Endodermal cell (in vitro differentiated cells): ENCODE data around the gene CADM3. TPM values are rescaled to one million over a fixed set of nuclear protein-coding genes. Genes with fewer than 3 reads are reported as not detected.
A peak's percentile ranks its signal among the peaks of the same experiment; 100 is the strongest.

Experiments
- DNase-seq: peaks from one replicate; pipeline ENCODE4 v3.0.0-alpha.2; 2017
- H3K27ac ChIP-seq: 2 replicates; pipeline ENCODE4 v1.5.1; 2013; ENCODE audit warnings: mild to moderate bottlenecking, low read depth, low read length, moderate library complexity
- H3K27me3 ChIP-seq: 2 replicates; pipeline ENCODE4 v1.6.1; 2013; ENCODE audit warnings: mild to moderate bottlenecking, low read length, moderate library complexity; ENCODE audit not compliant: insufficient read depth, control insufficient read depth, poor library complexity, severe bottlenecking
- H3K36me3 ChIP-seq: 2 replicates; pipeline ENCODE4 v1.7.0; 2013; ENCODE audit warnings: mild to moderate bottlenecking, low read length, moderate library complexity; ENCODE audit not compliant: control insufficient read depth, insufficient read depth
- H3K4me1 ChIP-seq: one replicate; pipeline ENCODE4 v1.7.0; 2013; ENCODE audit warnings: low read length; ENCODE audit not compliant: control insufficient read depth, insufficient read depth
- H3K4me3 ChIP-seq: 2 replicates; pipeline ENCODE4 v1.5.1; 2013; ENCODE audit warnings: mild to moderate bottlenecking, low read length, moderate library complexity
- H3K9ac ChIP-seq: 2 replicates; pipeline ENCODE4 v1.6.1; 2013; ENCODE audit warnings: mild to moderate bottlenecking, low read length, moderate library complexity; ENCODE audit not compliant: poor library complexity, severe bottlenecking; ENCODE audit errors: extremely low read depth
- H3K9me3 ChIP-seq: 2 replicates; pipeline ENCODE4 v1.6.1; 2013; ENCODE audit warnings: mild to moderate bottlenecking, low read length, moderate library complexity; ENCODE audit not compliant: control insufficient read depth
- H3K27ac Mint-ChIP-seq: 2 replicates; pipeline ENCODE4 v1.8.0; 2020; ENCODE audit warnings: mixed read lengths
- H3K27me3 Mint-ChIP-seq: 2 replicates; pipeline ENCODE4 v1.8.0; 2021; ENCODE audit warnings: mild to moderate bottlenecking, mixed read lengths; ENCODE audit not compliant: insufficient read depth
- H3K36me3 Mint-ChIP-seq: 2 replicates; pipeline ENCODE4 v1.8.0; 2020; ENCODE audit warnings: low read depth, mixed read lengths
- H3K4me1 Mint-ChIP-seq: 2 replicates; pipeline ENCODE4 v1.8.0; 2020; ENCODE audit warnings: mixed read lengths
- H3K4me3 Mint-ChIP-seq: 2 replicates; pipeline ENCODE4 v1.8.0; 2020; ENCODE audit warnings: mild to moderate bottlenecking, moderate library complexity, mixed read lengths
- H3K9me3 Mint-ChIP-seq: 2 replicates; pipeline ENCODE4 v1.8.0; 2020; ENCODE audit warnings: mild to moderate bottlenecking, mixed read lengths
- CTCF ChIP-seq: fragments of 200-600 bp; sonication (generic); conservative IDR thresholded peaks from 2 replicates; pipeline ENCODE4 v1.5.0; 2021; ENCODE audit warnings: antibody characterized with exemption, mild to moderate bottlenecking
- WGBS, 2 experiments: methylation state at CpG; one replicate each; pipeline versions ENCODE4 v1.1.5 to v1.1.7; 2013; ENCODE audit warnings: missing lambda C conversion rate in 2 of 2, mixed read lengths in 1 of 2; ENCODE audit not compliant: insufficient coverage in 1 of 2, insufficient read length in 1 of 2; 5-methylcytosine and 5-hydroxymethylcytosine counted together
- total RNA-seq, 2 donors: library from RNA; stranded (reverse); fragmentation: NEBNext Ultra II Directional in 1 of 2; extraction: Animal tissue kit (Norgen Biotek cat#: 25700) in 1 of 2; gene quantifications; 2 replicates in 1 of 2; 3 replicates in 1 of 2; pipeline ENCODE4 v1.2.1, GENCODE V29; 2021

The CADM3 gene
- total RNA-seq, 2 donors from 2014 or later = 2.4 to 4.0 TPM

DNA sequence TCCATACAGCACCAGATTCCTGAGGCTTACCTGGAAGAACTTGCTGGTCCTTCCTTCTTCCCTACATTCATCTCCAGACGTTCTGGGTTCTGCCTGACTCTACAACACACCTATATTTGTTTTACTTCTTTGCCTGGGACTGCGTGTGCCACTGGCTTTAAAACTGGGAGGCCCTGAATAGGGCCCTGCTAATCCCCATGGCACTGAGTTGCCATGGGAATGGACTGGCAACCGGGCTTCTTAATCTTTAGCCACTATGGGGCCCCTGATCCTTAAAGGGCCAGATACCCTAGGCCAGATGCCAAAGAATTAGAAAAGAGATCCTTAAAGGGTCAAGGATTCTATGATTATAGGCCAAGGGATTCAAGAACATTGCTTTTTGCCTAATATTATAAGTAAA lies 24.4 kb upstream of the CADM3 start:
- no peak overlapping the region for H3K4me3 Mint-ChIP-seq
- no peak overlapping the region for H3K9ac ChIP-seq

GRCh38 chr1:159152031-159152430 lies 19.4 kb upstream of the CADM3 start:
- H3K9ac ChIP-seq = no peak overlapping the region
- H3K9me3 ChIP-seq = no peaks in the 10 kb centered on the region
- Mint-ChIP-seq H3K9me3 (peaks cover 13% of the 10 kb centered on the region), H3K4me3 (no peak overlapping the region), H3K4me1 (no peaks in the 10 kb centered on the region), H3K27me3 (peaks cover 5% of the 10 kb centered on the region), H3K36me3 (no peaks in the 10 kb centered on the region), H3K27ac (no peak overlapping the region)
- no peak overlapping the region for H3K4me3 ChIP-seq
- H3K27me3 ChIP-seq = no peaks in the 10 kb centered on the region
- 61 to 80% methylated on average over 1 of the region's 3 CpGs for WGBS, 2 experiments
- no peak for TF ChIP-seq CTCF
- no peak for DNase-seq
- no peaks in the 10 kb centered on the region for H3K4me1 ChIP-seq
- no peaks in the 10 kb centered on the region for H3K36me3 ChIP-seq
- H3K27ac ChIP-seq = no peak overlapping the region

More for the DNA sequence above, 24.4 kb upstream of the CADM3 start:
- Histone ChIP-seq H3K9me3 (no peaks in the 10 kb centered on the region), H3K4me1 (no peaks in the 10 kb centered on the region), H3K27ac (no peak overlapping the region), H3K27me3 (no peaks in the 10 kb centered on the region), H3K36me3 (no peaks in the 10 kb centered on the region), H3K4me3 (no peak overlapping the region)
- H3K27ac Mint-ChIP-seq = no peak overlapping the region
- H3K36me3 Mint-ChIP-seq = no peaks in the 10 kb centered on the region
- H3K4me1 Mint-ChIP-seq = no peaks in the 10 kb centered on the region
- no peaks in the 10 kb centered on the region for H3K27me3 Mint-ChIP-seq
- H3K9me3 Mint-ChIP-seq = peaks cover 3% of the 10 kb centered on the region
- WGBS, 2 experiments = 50 to 73% methylated on average over 3 of the region's 3 CpGs
- no peak for DNase-seq
- TF ChIP-seq CTCF = no peak

DNA sequence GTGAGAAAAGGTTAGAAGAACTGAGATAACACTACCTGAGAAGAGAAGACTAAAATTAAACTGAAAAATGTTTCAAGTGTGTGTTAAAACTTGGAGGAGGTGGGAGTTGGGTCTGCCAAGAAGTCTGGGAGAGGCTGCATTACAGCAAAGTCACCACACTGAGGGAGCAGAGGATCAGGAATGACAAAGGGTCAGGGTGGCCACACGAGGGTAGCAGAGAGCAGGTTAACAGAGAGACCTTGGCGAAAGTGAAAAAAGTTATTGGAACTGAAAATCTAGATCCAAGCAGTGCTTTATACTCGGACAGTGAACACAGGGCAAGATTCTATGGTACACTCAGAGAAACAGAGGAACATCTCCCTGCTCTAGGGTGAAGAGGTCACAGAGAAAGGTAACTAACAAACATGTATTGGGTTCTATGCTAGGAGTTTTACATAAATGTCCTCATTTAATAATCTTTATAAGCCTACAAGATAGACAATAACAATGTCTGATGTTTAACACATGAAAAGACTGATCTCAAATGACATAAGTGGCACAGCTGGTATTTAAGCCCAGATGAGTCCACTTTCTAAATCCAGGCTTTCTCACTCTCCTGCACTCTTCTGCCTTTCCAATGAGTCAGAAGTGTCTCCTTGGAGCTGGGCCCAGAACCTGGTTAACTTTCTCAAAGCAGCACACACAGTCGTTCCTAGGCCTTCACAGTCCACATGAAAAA lies 10.3 kb upstream of the CADM3 start:
- Histone ChIP-seq H3K9me3 (peaks cover 4% of the 10 kb centered on the region), H3K4me3 (no peak overlapping the region), H3K27me3 (no peaks in the 10 kb centered on the region), H3K9ac (no peak overlapping the region), H3K36me3 (no peaks in the 10 kb centered on the region), H3K4me1 (no peaks in the 10 kb centered on the region), H3K27ac (no peak overlapping the region)
- DNase-seq = peak; percentile 92
- WGBS, 2 experiments = 12 to 17% methylated on average over 4 of the region's 4 CpGs
- Mint-ChIP-seq H3K4me1 (peaks cover 3% of the 10 kb centered on the region), H3K9me3 (no peaks in the 10 kb centered on the region), H3K4me3 (no peak overlapping the region), H3K27ac (no peak overlapping the region), H3K27me3 (no peaks in the 10 kb centered on the region), H3K36me3 (no peaks in the 10 kb centered on the region)
- TF ChIP-seq CTCF = peak; percentile 99
